GM19099 (cell line): Measurements from ENCODE around the gene NGF.

Experiments used
- POLR2A ChIP-seq: IDR thresholded peaks from 3 replicates; pipeline ENCODE4 v1.6.1; 2011; ENCODE audit warnings: low read depth; ENCODE audit not compliant: insufficient read length; ENCODE audit errors: extremely low read depth

NGF gene

GRCh38 chr1:115278211-115278610, 59.8 kb downstream of the NGF start:
- no peak for TF ChIP-seq POLR2A

- TF ChIP-seq POLR2A: no peak
Measured at GRCh38 chr1:115277276-115277675, 60.8 kb downstream of the NGF start.

- TF ChIP-seq POLR2A: no peak
Measured at GRCh38 chr1:115275216-115275615, 62.8 kb downstream of the NGF start.

- no peak for TF ChIP-seq POLR2A
Measured at GRCh38 chr1:115274467-115274866, 63.6 kb downstream of the NGF start.

GRCh38 chr1:115266729-115267421, 71.2 kb downstream of the NGF start:
- no peak for TF ChIP-seq POLR2A

- TF ChIP-seq POLR2A: no peak
Measured at GRCh38 chr1:115265099-115265498, 73.0 kb downstream of the NGF start.

- no peak for TF ChIP-seq POLR2A
Measured at GRCh38 chr1:115262886-115263285, 75.2 kb downstream of the NGF start.

- no peak for TF ChIP-seq POLR2A
Measured at GRCh38 chr1:115261496-115261895, 76.6 kb downstream of the NGF start.

- no peak for TF ChIP-seq POLR2A
Measured at GRCh38 chr1:115258302-115258866, 79.7 kb downstream of the NGF start.

- TF ChIP-seq POLR2A: no peak
Measured at GRCh38 chr1:115257591-115257990, 80.5 kb downstream of the NGF start.

- no peak for TF ChIP-seq POLR2A
Measured at GRCh38 chr1:115255154-115255553, 82.9 kb downstream of the NGF start.

- TF ChIP-seq POLR2A: no peak
Measured at GRCh38 chr1:115252585-115252984, 85.5 kb downstream of the NGF start.

GRCh38 chr1:115251856-115252255, 86.2 kb downstream of the NGF start:
- TF ChIP-seq POLR2A: no peak

- no peak for TF ChIP-seq POLR2A
Measured at GRCh38 chr1:115251340-115251748, 86.7 kb downstream of the NGF start.

GRCh38 chr1:115246526-115246925, 91.5 kb downstream of the NGF start:
- no peak for TF ChIP-seq POLR2A

- no peak for TF ChIP-seq POLR2A
Measured at GRCh38 chr1:115245227-115245626, 92.8 kb downstream of the NGF start.

GRCh38 chr1:115242543-115242942, 95.5 kb downstream of the NGF start:
- TF ChIP-seq POLR2A: no peak
